GM13977 (cell line): ENCODE measurements around the gene ZNF529.

Experiments used
- DNase-seq: peaks from one replicate; pipeline ENCODE4 v3.0.0; 2012; ENCODE audit warnings: low spot score
- in situ Hi-C: fragments of 300-500 bp; cut with MboI; formaldehyde crosslinking; loops from one replicate; pipeline ENCODE4 v1.12.0; 2022; ENCODE audit warnings: low sequenced_read_pairs, low pct_unique_long_range_greater_than_20kb, mixed read lengths, inconsistent platforms; ENCODE audit not compliant: unreplicated experiment
- TF ChIP-seq, protein P1 (sequence below): IDR thresholded peaks from 2 replicates; pipeline ENCODE4 v1.5.1; 2012; ENCODE audit warnings: mild to moderate bottlenecking, control low read depth; ENCODE audit not compliant: insufficient read depth; ENCODE audit errors: extremely low read depth, missing control alignments

ZNF529 gene

DNA sequence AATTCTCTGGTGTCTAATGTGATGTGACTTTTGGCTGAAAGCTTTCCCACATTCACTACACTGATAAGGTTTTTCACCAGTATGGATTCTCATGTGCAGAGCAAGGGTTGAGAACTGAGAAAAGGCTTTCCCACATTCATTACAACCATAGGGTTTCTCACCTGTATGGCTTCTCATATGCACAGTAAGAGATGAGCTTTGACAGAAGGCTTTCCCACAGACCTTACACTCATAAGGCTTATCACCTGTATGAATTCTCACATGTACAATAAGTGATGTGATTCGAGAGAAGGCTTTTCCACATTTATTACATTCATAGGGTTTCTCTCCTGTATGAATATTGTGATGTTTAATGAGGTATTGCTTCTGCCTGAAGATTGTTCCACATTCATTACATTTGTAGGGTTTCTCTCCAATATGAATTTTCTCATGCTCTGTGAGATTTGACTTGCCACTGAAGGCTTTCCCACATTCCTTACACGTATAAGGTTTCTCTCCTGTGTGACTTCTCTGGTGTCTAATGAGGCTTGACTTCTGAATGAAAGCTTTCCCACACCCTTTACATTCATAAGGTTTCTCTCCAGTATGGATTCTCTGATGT is 59.0 kb downstream of the ZNF529 start:
- no peak for DNase-seq
- TF ChIP-seq, protein P1, sequence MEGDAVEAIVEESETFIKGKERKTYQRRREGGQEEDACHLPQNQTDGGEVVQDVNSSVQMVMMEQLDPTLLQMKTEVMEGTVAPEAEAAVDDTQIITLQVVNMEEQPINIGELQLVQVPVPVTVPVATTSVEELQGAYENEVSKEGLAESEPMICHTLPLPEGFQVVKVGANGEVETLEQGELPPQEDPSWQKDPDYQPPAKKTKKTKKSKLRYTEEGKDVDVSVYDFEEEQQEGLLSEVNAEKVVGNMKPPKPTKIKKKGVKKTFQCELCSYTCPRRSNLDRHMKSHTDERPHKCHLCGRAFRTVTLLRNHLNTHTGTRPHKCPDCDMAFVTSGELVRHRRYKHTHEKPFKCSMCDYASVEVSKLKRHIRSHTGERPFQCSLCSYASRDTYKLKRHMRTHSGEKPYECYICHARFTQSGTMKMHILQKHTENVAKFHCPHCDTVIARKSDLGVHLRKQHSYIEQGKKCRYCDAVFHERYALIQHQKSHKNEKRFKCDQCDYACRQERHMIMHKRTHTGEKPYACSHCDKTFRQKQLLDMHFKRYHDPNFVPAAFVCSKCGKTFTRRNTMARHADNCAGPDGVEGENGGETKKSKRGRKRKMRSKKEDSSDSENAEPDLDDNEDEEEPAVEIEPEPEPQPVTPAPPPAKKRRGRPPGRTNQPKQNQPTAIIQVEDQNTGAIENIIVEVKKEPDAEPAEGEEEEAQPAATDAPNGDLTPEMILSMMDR = no peak
- in situ Hi-C loops = no loop called here

DNA sequence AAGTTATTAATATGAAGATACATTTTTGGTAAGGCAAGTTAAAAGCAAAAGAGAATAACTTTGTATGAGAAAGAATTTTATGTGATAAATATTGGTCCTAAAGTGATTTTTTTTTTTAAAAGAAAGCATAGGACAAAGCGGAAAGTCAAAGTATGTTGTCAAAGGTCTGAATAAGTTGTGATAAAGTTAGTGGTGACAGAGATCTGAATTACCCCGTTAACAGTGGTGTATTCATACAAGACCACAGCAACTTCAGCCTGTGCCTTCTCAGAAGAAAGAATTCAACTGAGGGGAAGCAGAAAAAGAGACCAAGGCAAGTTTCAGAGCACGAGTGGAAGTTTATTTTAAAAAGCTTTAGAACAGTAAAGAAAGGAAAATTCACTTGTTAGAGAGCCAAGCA is 64.8 kb downstream of the ZNF529 start:
- in situ Hi-C loops = no loop called here
- DNase-seq = no peak
- TF ChIP-seq, protein P1 = no peak

DNA sequence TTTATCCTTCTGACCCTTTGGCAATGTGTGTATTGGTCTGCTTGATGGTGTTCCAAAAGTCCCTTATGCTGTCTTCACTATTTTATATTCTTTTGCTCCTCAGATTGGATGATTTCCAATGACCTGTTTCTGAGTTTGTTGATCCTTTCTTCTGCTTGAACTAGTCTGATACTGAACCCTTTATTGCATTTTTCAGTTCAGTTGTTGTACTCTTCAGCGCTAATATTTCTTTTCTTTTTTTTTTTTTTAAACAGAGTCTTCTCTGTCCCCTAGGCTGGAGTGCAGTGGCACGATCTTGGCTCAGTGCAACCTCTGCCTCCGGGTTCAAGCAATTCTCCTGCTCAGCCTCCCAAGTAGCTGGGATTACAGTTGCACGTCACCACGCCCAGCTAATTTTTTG is 71.1 kb downstream of the ZNF529 start:
- DNase-seq = no peak
- in situ Hi-C loops = no loop called here
- TF ChIP-seq, protein P1 = no peak

DNA sequence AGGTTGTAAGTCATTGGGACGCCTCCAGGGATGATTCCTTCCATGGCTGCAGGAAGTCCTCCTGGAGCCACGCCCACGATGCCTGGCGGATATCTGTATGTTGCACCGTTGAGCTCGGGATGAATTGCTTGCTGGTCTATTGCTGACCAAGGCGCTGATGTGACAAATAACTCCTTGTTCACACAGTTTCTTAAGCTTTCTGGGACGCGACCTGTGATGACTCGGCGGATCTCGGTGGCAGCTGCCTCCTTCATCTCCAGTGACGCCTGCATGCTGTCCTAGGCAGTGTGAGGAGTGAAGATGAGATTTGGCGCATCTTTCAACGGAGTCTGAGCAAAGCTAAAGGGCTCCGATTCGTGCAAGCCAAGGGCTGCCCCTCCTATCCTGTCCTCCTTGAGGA is 76.1 kb downstream of the ZNF529 start:
- in situ Hi-C loops = no loop called here
- TF ChIP-seq, protein P1 = no peak
- DNase-seq = no peak
